ENCODE data around the gene FICD.

DNA sequence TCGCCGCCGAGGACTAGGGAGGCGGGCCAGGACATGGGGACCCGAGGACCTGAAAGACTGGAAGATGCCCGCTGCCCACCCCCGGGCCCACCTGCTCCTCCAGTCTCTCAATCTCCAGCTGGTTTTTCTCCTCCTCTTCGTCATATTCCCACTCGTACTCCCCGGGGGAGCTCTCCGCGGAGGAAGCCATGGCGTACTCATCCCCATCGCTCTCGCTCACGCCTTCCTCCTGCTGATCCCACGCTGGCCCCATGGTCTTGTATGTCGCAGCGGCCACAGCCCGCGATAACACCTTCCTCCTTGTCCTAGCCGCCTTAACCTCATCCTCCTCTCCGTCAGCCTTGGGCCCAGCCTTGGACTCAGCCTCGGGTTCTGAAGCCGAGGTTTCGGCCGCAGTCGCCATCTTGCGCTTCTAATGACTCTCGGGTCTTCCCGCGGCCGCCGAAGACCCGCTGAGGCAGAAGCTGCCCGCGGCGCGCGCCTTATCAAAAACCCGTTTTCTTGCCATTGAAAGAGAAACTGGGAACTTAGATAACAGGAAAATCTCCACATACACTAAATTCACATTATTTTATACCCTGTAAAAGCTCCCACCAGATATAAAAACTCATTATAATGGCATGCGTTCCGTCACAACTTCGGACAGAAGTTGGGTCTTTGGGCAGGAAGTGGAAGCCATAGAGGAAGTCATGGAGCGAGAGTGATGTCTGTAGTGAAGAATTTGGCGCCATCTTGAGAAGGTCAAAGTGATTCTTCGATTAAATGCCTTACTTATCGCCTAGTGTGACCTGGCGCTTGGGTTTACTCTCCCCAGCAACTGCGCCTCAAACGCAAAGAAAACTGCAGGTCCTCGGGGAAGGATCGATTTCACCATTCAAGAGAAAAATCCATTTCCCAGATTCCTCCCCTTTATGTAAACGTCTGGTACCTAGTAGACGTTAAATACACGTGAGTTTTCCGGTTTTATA lies 46.0 kb downstream of the FICD start, which contains the start of gene SART3:
- TF ChIP-seq GATA2 (IDR thresholded peaks at IDR 0.05; ENCODE audit: low read depth, low read length) = no peak
- TF ChIP-seq GATA3 (IDR thresholded peaks at IDR 0.05; ENCODE audit: low read depth, low read length) = no peak
